HEK293 (cell line): ENCODE results near the gene PRF1.

Source experiments
- CTCF ChIA-PET: fragments of 350-600 bp; formaldehyde crosslinking; extraction: SDS; loops from one replicate; lab custom pipeline; 2021; ENCODE audit warnings: antibody characterized with exemption; lab: Yijun Ruan, JAX
- POLR2A ChIA-PET: fragments of 300-600 bp; formaldehyde crosslinking; extraction: SDS; loops from one replicate; lab custom pipeline; 2020; ENCODE audit warnings: antibody characterized with exemption, inconsistent platforms; lab: Yijun Ruan, JAX
- H3K27ac ChIP-seq: fragments of 200-500 bp; sonication (Bioruptor generic); 2 replicates; pipeline ENCODE4 v1.5.1; 2014; ENCODE audit warnings: low read depth, low read length, control low read depth, inconsistent platforms; ENCODE audit errors: extremely low read depth
- H3K36me3 ChIP-seq, 2 experiments: fragments of 200-500 bp in 1 of 2; sonication (Bioruptor generic) in 1 of 2; 1 replicate in 1 of 2; 2 replicates in 1 of 2; pipeline ENCODE4 v1.5.1; 2014 to 2017; ENCODE audit warnings: inconsistent platforms in 2 of 2, low read length in 2 of 2; ENCODE audit not compliant: control insufficient read depth in 2 of 2, insufficient read depth in 1 of 2
- H3K4me1 ChIP-seq: fragments of 200-500 bp; sonication (Bioruptor generic); 2 replicates; pipeline ENCODE4 v1.5.1; 2014; ENCODE audit warnings: mild to moderate bottlenecking, low read length, inconsistent platforms; ENCODE audit not compliant: control insufficient read depth, insufficient read depth
- H3K4me3 ChIP-seq: 2 replicates; pipeline ENCODE4 v1.5.1; 2011; ENCODE audit warnings: low read depth, mild to moderate bottlenecking, control low read depth, low read length, moderate library complexity
- H3K9me3 ChIP-seq: fragments of 200-500 bp; sonication (Bioruptor generic); 2 replicates; pipeline ENCODE4 v1.5.1; 2014; ENCODE audit warnings: low read depth, low read length, inconsistent platforms; ENCODE audit not compliant: control insufficient read depth, insufficient read depth
- BCL11B ChIP-seq: fragments of 450-650 bp; formaldehyde crosslinking; IDR thresholded peaks from 2 replicates; pipeline ENCODE4 v1.5.1; 2016; ENCODE audit warnings: low read depth, missing biosample characterization, missing genetic modification characterization
- GFI1B ChIP-seq: fragments of 450-650 bp; formaldehyde crosslinking; IDR thresholded peaks from 2 replicates; pipeline ENCODE4 v1.5.1; 2016; ENCODE audit warnings: missing biosample characterization, missing genetic modification characterization
- GLI4 ChIP-seq: fragments of 450-650 bp; formaldehyde crosslinking; IDR thresholded peaks from 2 replicates; pipeline ENCODE4 v1.5.1; 2016; ENCODE audit warnings: missing biosample characterization, missing genetic modification characterization
- HOXA7 ChIP-seq: sonication (generic); formaldehyde crosslinking; IDR thresholded peaks from 2 replicates; pipeline ENCODE4 v1.8.1; 2022; ENCODE audit warnings: missing genetic modification reagents, borderline replicate concordance
- KLF7 ChIP-seq: fragments of 450-650 bp; formaldehyde crosslinking; IDR thresholded peaks from 2 replicates; pipeline ENCODE4 v1.5.1; 2016; ENCODE audit warnings: missing biosample characterization, missing genetic modification characterization, borderline replicate concordance
- MYNN ChIP-seq: fragments of 450-650 bp; formaldehyde crosslinking; IDR thresholded peaks from 2 replicates; pipeline ENCODE4 v1.5.1; 2016; ENCODE audit warnings: missing biosample characterization, missing genetic modification characterization, borderline replicate concordance
- PRDM4 ChIP-seq: fragments of 450-650 bp; formaldehyde crosslinking; IDR thresholded peaks from 2 replicates; pipeline ENCODE4 v1.5.1; 2017; ENCODE audit warnings: missing biosample characterization, missing genetic modification characterization
- ZBTB11 ChIP-seq: fragments of 450-650 bp; formaldehyde crosslinking; conservative IDR thresholded peaks from 2 replicates; pipeline ENCODE4 v1.5.1; 2016; ENCODE audit warnings: low read depth, missing biosample characterization, missing genetic modification characterization
- ZBTB8A ChIP-seq: fragments of 450-650 bp; formaldehyde crosslinking; IDR thresholded peaks from 2 replicates; pipeline ENCODE4 v1.5.1; 2016; ENCODE audit warnings: missing biosample characterization, missing genetic modification characterization
- ZFP37 ChIP-seq: fragments of 450-650 bp; formaldehyde crosslinking; IDR thresholded peaks from 2 replicates; pipeline ENCODE4 v1.5.1; 2016; ENCODE audit warnings: missing biosample characterization, missing genetic modification characterization
- ZNF132 ChIP-seq: fragments of 450-650 bp; formaldehyde crosslinking; IDR thresholded peaks from 2 replicates; pipeline ENCODE4 v1.5.1; 2017; ENCODE audit warnings: missing biosample characterization, missing genetic modification characterization, borderline replicate concordance
- ZNF2 ChIP-seq: fragments of 450-650 bp; formaldehyde crosslinking; IDR thresholded peaks from 2 replicates; pipeline ENCODE4 v1.5.1; 2016; ENCODE audit warnings: missing biosample characterization, missing genetic modification characterization
- ZNF221 ChIP-seq: fragments of 450-650 bp; formaldehyde crosslinking; IDR thresholded peaks from 2 replicates; pipeline ENCODE4 v1.5.1; 2017; ENCODE audit warnings: missing biosample characterization, missing genetic modification characterization, borderline replicate concordance
- ZNF311 ChIP-seq: fragments of 450-650 bp; formaldehyde crosslinking; IDR thresholded peaks from 2 replicates; pipeline ENCODE4 v1.5.1; 2017; ENCODE audit warnings: missing biosample characterization, missing genetic modification characterization, borderline replicate concordance
- ZNF324 ChIP-seq: fragments of 450-650 bp; formaldehyde crosslinking; IDR thresholded peaks from 2 replicates; pipeline ENCODE4 v1.5.1; 2016; ENCODE audit warnings: missing biosample characterization, missing genetic modification characterization
- ZNF335 ChIP-seq: fragments of 450-650 bp; formaldehyde crosslinking; conservative IDR thresholded peaks from 2 replicates; pipeline ENCODE4 v1.5.1; 2016; ENCODE audit warnings: missing biosample characterization, missing genetic modification characterization
- ZNF350 ChIP-seq: fragments of 450-650 bp; formaldehyde crosslinking; IDR thresholded peaks from 2 replicates; pipeline ENCODE4 v1.5.0; 2017; ENCODE audit warnings: missing biosample characterization, mild to moderate bottlenecking, missing genetic modification characterization
- ZNF362 ChIP-seq: fragments of 450-650 bp; formaldehyde crosslinking; IDR thresholded peaks from 2 replicates; pipeline ENCODE4 v1.5.1; 2016; ENCODE audit warnings: missing biosample characterization, missing genetic modification characterization
- ZNF488 ChIP-seq: fragments of 450-650 bp; formaldehyde crosslinking; IDR thresholded peaks from 2 replicates; pipeline ENCODE4 v1.5.1; 2016; ENCODE audit warnings: missing biosample characterization, missing genetic modification characterization
- ZNF530 ChIP-seq: fragments of 450-650 bp; formaldehyde crosslinking; IDR thresholded peaks from 2 replicates; pipeline ENCODE4 v1.5.1; 2016; ENCODE audit warnings: low read depth, missing biosample characterization, missing genetic modification characterization
- ZNF558 ChIP-seq: fragments of 450-650 bp; formaldehyde crosslinking; IDR thresholded peaks from 2 replicates; pipeline ENCODE4 v1.5.1; 2016; ENCODE audit warnings: missing biosample characterization, missing genetic modification characterization
- ZNF571 ChIP-seq: fragments of 450-650 bp; formaldehyde crosslinking; IDR thresholded peaks from 2 replicates; pipeline ENCODE4 v1.5.0; 2017; ENCODE audit warnings: missing biosample characterization, missing genetic modification characterization
- ZNF600 ChIP-seq: fragments of 450-650 bp; formaldehyde crosslinking; IDR thresholded peaks from 2 replicates; pipeline ENCODE4 v1.5.1; 2016; ENCODE audit warnings: missing biosample characterization, missing genetic modification characterization
- ZNF610 ChIP-seq: fragments of 450-650 bp; formaldehyde crosslinking; IDR thresholded peaks from 2 replicates; pipeline ENCODE4 v1.5.1; 2016; ENCODE audit warnings: missing biosample characterization, missing genetic modification characterization, borderline replicate concordance
- ZNF621 ChIP-seq: fragments of 450-650 bp; formaldehyde crosslinking; IDR thresholded peaks from 2 replicates; pipeline ENCODE4 v1.5.1; 2017; ENCODE audit warnings: missing biosample characterization, missing genetic modification characterization
- ZNF785 ChIP-seq: fragments of 450-650 bp; formaldehyde crosslinking; IDR thresholded peaks from 2 replicates; pipeline ENCODE4 v1.5.1; 2016; ENCODE audit warnings: missing biosample characterization, missing genetic modification characterization
- ZNF792 ChIP-seq: fragments of 450-650 bp; formaldehyde crosslinking; IDR thresholded peaks from 2 replicates; pipeline ENCODE4 v1.5.1; 2016; ENCODE audit warnings: missing biosample characterization, missing genetic modification characterization
- ZSCAN4 ChIP-seq: fragments of 450-650 bp; formaldehyde crosslinking; IDR thresholded peaks from 2 replicates; pipeline ENCODE4 v1.5.1; 2017; ENCODE audit warnings: missing biosample characterization, missing genetic modification characterization
- ZXDB ChIP-seq: fragments of 450-650 bp; formaldehyde crosslinking; IDR thresholded peaks from 2 replicates; pipeline ENCODE4 v1.5.1; 2016; ENCODE audit warnings: missing biosample characterization, missing genetic modification characterization

PRF1 gene

GRCh38 chr10:70552586-70552985 lies 50.0 kb downstream of the PRF1 start:
- no peak for TF ChIP-seq ZFP37 (tag by site-specific recombination)
- no peak for TF ChIP-seq ZNF350 (tag by site-specific recombination)
- no peak for TF ChIP-seq ZNF362 (tag by site-specific recombination)
- no peak for TF ChIP-seq KLF7 (tag by site-specific recombination)
- TF ChIP-seq ZNF571 (tag by site-specific recombination), result no peak
- no peak for TF ChIP-seq ZNF132 (tag by site-specific recombination)
- no peak for TF ChIP-seq ZNF335 (tag by site-specific recombination)
- TF ChIP-seq ZNF488 (tag by site-specific recombination), result no peak
- TF ChIP-seq ZNF621 (tag by site-specific recombination), result no peak
- TF ChIP-seq ZBTB11 (tag by site-specific recombination), result no peak
- no peak for TF ChIP-seq BCL11B (tag by site-specific recombination)
- TF ChIP-seq ZNF311 (tag by site-specific recombination), result no peak
- no peak for TF ChIP-seq ZNF600 (tag by site-specific recombination)
- TF ChIP-seq ZNF530 (tag by site-specific recombination), result no peak
- no peak for TF ChIP-seq PRDM4
- no peak for TF ChIP-seq ZBTB8A (tag by site-specific recombination)
- no peak for TF ChIP-seq ZNF221
- CTCF ChIA-PET, result interaction anchor here (0.6 to 4.3 kb wide), 11 partner anchors 8 to 325 kb away, joined by 3 to 35 read pairs (median 4); no protein-coding TSS in a partner anchor
- Histone ChIP-seq H3K36me3 (peaks cover 0 to 34% of the 10 kb centered on the region in 2 experiments; a peak in 1 of 3 replicates), H3K4me1 (no peaks in the 10 kb centered on the region), H3K27ac (no peak overlapping the region), H3K9me3 (no peaks in the 10 kb centered on the region), H3K4me3 (no peak overlapping the region)
- POLR2A ChIA-PET, result no interaction called here

- Histone ChIP-seq H3K36me3 (peaks cover 0 to 37% of the 10 kb centered on the region in 2 experiments; a peak in 1 of 3 replicates), H3K4me1 (no peaks in the 10 kb centered on the region), H3K4me3 (no peak overlapping the region), H3K27ac (no peak overlapping the region), H3K9me3 (no peaks in the 10 kb centered on the region)
- POLR2A ChIA-PET, result no interaction called here
- CTCF ChIA-PET, result interaction anchor here (0.6 to 4.3 kb wide), 11 partner anchors 8 to 325 kb away, joined by 3 to 35 read pairs (median 6); no protein-coding TSS in a partner anchor
- TF ChIP-seq GFI1B (tag by site-specific recombination) (no peak), ZSCAN4 (tag by site-specific recombination) (no peak), GLI4 (tag by site-specific recombination) (no peak), ZNF558 (tag by site-specific recombination) (no peak), HOXA7 (CRISPR knock-in tag) (no peak), ZNF2 (tag by site-specific recombination) (no peak), ZXDB (tag by site-specific recombination) (no peak), MYNN (no peak), ZNF610 (tag by site-specific recombination) (no peak), ZNF792 (no peak), ZNF785 (tag by site-specific recombination) (no peak), ZNF324 (tag by site-specific recombination) (no peak), ZNF571 (tag by site-specific recombination) (no peak)
Measured at GRCh38 chr10:70551971-70552422, 50.5 kb downstream of the PRF1 start.
